GM18505 (cell line): Measurements from ENCODE around the gene RIT2.

Source experiments
- ATAC-seq: cut with Tn5 transposase; IDR thresholded peaks from one replicate; pipeline ENCODE4 v1.9.1; 2021; ENCODE audit not compliant: unreplicated experiment
- POLR2A ChIP-seq: IDR thresholded peaks from 4 replicates; pipeline ENCODE4 v1.6.1; 2011; ENCODE audit warnings: borderline replicate concordance; ENCODE audit not compliant: insufficient read depth, insufficient read length; ENCODE audit errors: extremely low read depth

Gene RIT2

GRCh38 chr18:42925036-42925435, 190.4 kb downstream of the RIT2 start:
- ATAC-seq, result no peak
- no peak for TF ChIP-seq POLR2A

- no peak for TF ChIP-seq POLR2A
- no peak for ATAC-seq
These were observed 193.1 kb downstream of the RIT2 start for GRCh38 chr18:42922363-42922762.

GRCh38 chr18:42921226-42921737, 194.2 kb downstream of the RIT2 start:
- no peak for ATAC-seq
- no peak for TF ChIP-seq POLR2A

- TF ChIP-seq POLR2A, result no peak
These were observed 194.9 kb downstream of the RIT2 start for GRCh38 chr18:42920621-42921020.

GRCh38 chr18:42915299-42915698, 200.2 kb downstream of the RIT2 start:
- TF ChIP-seq POLR2A, result no peak
- no peak for ATAC-seq

More at GRCh38 chr18:42920621-42921020, 194.9 kb downstream of the RIT2 start:
- no peak for ATAC-seq

- no peak for TF ChIP-seq POLR2A
- ATAC-seq, result no peak
These were observed 201.0 kb downstream of the RIT2 start for GRCh38 chr18:42914476-42914875.

GRCh38 chr18:42909095-42909494, 206.4 kb downstream of the RIT2 start:
- no peak for TF ChIP-seq POLR2A
- ATAC-seq, result no peak

- TF ChIP-seq POLR2A, result no peak
- no peak for ATAC-seq
These were observed 208.7 kb downstream of the RIT2 start for GRCh38 chr18:42906761-42907160.

GRCh38 chr18:42901161-42901560, 214.3 kb downstream of the RIT2 start:
- no peak for TF ChIP-seq POLR2A
- ATAC-seq, result no peak

GRCh38 chr18:42893977-42894376, 221.5 kb downstream of the RIT2 start:
- TF ChIP-seq POLR2A, result no peak
- ATAC-seq, result no peak

GRCh38 chr18:42892181-42892580, 223.3 kb downstream of the RIT2 start:
- TF ChIP-seq POLR2A, result no peak

GRCh38 chr18:42891705-42892104, 223.8 kb downstream of the RIT2 start:
- TF ChIP-seq POLR2A, result no peak
- no peak for ATAC-seq

More at GRCh38 chr18:42892181-42892580, 223.3 kb downstream of the RIT2 start:
- ATAC-seq, result no peak

GRCh38 chr18:42883169-42883568, 232.3 kb downstream of the RIT2 start:
- TF ChIP-seq POLR2A, result no peak
- ATAC-seq, result no peak

- no peak for TF ChIP-seq POLR2A
- no peak for ATAC-seq
These were observed 233.4 kb downstream of the RIT2 start for GRCh38 chr18:42882122-42882521.

- ATAC-seq, result no peak
- TF ChIP-seq POLR2A, result no peak
These were observed 242.6 kb downstream of the RIT2 start for GRCh38 chr18:42872838-42873237.
